ENCODE measurements around the gene GPAT2. TPM values are rescaled to one million over a fixed set of nuclear protein-coding genes. Genes with fewer than 3 reads are reported as not detected.
A peak's percentile ranks its signal among the peaks of the same experiment; 100 is the strongest.
"Not testable (repeated sequence)": the region's sequence is repeated elsewhere in the genome, so short reads cannot be mapped to it uniquely, and the experiment has no call there.

The GPAT2 gene
- total and polyA plus RNA-seq, 11 donors, result 1.7 to 20.2 (median 5.5) TPM

DNA sequence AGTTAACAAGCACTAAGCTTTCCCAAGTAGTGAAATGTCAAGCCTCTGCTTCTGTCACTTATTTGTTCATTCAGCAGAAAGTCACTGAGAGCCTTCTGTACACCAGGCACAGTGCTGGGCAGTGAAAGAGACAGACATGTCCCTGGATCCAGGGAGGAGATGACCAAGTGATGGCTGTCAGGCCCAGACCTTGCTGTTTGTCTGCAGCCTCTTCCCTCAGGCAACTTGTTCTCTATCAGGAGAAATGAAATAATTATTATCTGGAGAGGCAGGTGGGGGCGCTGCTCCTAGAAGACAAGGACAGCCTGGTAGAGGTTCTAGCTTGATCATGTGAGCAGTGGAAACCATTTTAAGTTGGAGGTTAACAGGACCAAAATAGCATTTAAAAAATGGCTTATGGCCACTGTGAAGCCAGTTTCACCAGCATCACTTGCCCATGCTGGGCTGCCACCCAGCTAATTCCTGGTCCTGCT lies 21.9 kb downstream of the GPAT2 start:
- H3K4me3 ChIP-seq; intact Hi-C loops (cut with DNase I); H3K36me3 ChIP-seq; DNase-seq; ATAC-seq; H3K9me3 ChIP-seq; H3K27me3 ChIP-seq: not testable (repeated sequence)
- Histone ChIP-seq H3K4me1 (peaks cover 0 to 23% (median 6%) of the 10 kb centered on the region in 12 donors), H3K27ac (peak overlapping the region in 7 of 12 donors; percentile 13 to 42 (median 31))
- WGBS, 4 donors, result 69 to 88% (median 80%) methylated on average over 1 of the region's 1 CpG

DNA sequence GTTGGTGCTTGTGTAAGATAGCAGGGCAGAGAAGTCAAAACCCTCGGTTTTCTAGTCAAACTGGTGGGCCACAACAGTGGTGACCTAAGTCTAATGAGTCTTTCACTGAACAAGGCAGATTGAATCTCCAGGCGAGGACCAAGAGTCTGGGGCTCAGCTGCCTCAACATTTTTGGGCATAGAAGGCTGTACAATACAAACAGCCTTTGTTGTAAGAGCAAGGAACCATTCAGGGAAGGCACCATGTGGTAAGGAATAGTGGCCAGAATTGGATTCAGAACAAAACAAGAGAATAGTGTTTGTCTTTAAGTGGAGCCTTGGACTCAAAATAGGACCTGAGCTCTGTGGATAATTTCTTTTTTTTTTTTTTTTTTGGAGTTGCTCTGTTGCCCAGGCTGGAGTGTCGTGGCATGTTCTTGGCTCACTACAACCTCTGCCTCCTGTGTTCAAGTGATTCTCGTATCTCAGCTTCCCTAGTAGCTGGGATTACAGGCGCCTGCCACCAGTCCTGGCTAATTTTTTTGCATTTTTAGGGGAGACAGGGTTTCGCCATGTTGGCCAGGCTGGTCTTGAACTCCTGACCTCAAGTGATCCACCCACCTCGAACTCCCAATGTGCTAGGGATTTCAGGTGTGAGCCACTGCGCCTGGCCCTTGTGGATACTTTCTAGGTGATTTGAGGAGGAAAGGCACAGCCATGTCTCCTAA lies 22.5 kb downstream of the GPAT2 start:
- intact Hi-C loops (cut with DNase I); ATAC-seq: not testable (repeated sequence)
- 76 to 80% (median 77%) methylated on average over 8 of the region's 8 CpGs for WGBS, 4 donors

DNA sequence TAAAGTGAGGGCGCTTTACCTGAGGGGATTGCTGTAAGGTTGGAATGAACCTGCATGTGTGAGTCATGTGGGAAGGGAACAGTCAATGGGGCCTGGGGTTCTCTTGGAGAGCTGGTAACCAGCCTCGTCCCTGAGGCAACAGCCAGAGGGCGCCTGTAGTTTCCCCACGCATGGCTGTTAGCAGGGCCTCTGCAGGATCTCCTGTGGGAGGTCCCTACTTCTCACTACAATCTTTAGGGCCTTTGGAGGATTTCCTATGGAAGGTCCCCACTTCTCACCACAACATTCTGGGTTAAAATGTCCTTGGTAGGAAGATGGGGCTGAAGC lies 23.6 kb downstream of the GPAT2 start:
- H3K36me3 ChIP-seq; H3K9me3 ChIP-seq; intact Hi-C loops (cut with DNase I); DNase-seq; H3K27me3 ChIP-seq: not testable (repeated sequence)
- H3K4me1 ChIP-seq, result peaks cover 0 to 23% (median 6%) of the 10 kb centered on the region in 12 donors
- H3K4me3 ChIP-seq, result peak overlapping the region in 5 of 12 donors; percentile 21 to 45 (median 37)
- 20 to 60% (median 43%) methylated on average over 1 to 4 of the region's 4 CpGs for WGBS, 4 donors
- peak overlapping the region in 3 of 12 donors; percentile 40 to 70 (median 60) for H3K27ac ChIP-seq
- TF ChIP-seq, protein P1, sequence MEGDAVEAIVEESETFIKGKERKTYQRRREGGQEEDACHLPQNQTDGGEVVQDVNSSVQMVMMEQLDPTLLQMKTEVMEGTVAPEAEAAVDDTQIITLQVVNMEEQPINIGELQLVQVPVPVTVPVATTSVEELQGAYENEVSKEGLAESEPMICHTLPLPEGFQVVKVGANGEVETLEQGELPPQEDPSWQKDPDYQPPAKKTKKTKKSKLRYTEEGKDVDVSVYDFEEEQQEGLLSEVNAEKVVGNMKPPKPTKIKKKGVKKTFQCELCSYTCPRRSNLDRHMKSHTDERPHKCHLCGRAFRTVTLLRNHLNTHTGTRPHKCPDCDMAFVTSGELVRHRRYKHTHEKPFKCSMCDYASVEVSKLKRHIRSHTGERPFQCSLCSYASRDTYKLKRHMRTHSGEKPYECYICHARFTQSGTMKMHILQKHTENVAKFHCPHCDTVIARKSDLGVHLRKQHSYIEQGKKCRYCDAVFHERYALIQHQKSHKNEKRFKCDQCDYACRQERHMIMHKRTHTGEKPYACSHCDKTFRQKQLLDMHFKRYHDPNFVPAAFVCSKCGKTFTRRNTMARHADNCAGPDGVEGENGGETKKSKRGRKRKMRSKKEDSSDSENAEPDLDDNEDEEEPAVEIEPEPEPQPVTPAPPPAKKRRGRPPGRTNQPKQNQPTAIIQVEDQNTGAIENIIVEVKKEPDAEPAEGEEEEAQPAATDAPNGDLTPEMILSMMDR (IDR thresholded peaks at IDR 0.05), result peak in 6 of 12 donors; percentile 6 to 37 (median 29)
- ATAC-seq, result peak; percentile 30 to 57 (median 38)

More for the DNA sequence above, 22.5 kb downstream of the GPAT2 start:
- H3K36me3 ChIP-seq, H3K4me3 ChIP-seq, DNase-seq, H3K27me3 ChIP-seq, H3K9me3 ChIP-seq: not testable (repeated sequence)
- Histone ChIP-seq H3K4me1 (peaks cover 0 to 23% (median 6%) of the 10 kb centered on the region in 12 donors), H3K27ac (peak overlapping the region in 9 of 12 donors; percentile 13 to 54 (median 33))

DNA sequence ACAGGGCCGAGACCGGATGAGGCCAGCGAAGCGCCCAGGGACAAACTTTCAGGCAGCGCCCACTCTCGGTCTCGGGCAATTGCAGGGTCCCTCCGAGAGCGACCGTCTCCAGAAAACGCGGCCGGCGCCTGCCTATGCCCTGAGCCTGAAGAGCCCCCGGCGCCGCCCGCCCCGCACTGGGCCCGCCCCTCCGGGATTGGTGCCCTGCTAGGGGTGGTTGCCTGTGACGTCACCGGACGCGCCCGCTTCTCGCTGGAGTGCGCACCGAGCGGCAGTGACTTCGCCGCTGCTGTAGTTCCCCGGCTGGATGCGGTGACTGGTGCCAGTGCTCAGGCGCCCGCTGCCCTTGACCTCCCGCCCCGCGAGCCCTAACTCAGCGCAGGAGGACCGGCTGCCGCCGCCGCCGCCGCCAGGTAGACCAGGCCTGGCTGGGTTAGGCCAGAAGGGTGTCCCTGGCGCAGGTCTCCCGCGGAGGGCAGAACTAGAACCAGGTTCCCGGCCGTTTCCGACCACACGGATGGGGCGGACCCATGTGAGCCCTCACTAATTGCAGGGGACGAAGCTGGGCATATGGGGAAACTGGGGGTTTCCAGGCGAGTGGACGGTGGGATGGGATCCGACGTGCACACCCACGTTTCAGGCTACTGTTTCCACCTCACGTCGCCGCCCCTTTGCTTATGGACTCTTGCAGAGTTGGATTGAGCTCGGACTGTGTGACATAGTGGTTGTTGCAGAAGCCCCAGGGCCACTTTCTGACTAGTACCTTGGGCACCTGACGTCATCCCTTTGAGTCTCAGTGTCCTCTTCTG lies 24.2 kb downstream of the GPAT2 start:
- Histone ChIP-seq H3K4me3 (peak overlapping the region; percentile 42 to 81 (median 61)), H3K4me1 (peaks cover 0 to 23% (median 6%) of the 10 kb centered on the region in 12 donors), H3K27ac (peak overlapping the region; percentile 66 to 89 (median 83))
- H3K9me3 ChIP-seq; H3K36me3 ChIP-seq; intact Hi-C loops (cut with DNase I); H3K27me3 ChIP-seq: not testable (repeated sequence)
- TF ChIP-seq POLR2A (IDR thresholded peaks at IDR 0.05), result peak in 1 of 2 donors; percentile 67
- DNase-seq, result peak; percentile 95 to 99 (median 97)
- 0% methylated on average over 2 to 34 of the region's 65 CpGs; no CpG with 5 or more reads in 1 of the 4 donors for WGBS, 4 donors
- ATAC-seq, result peak; percentile 97 to 99 (median 99)

DNA sequence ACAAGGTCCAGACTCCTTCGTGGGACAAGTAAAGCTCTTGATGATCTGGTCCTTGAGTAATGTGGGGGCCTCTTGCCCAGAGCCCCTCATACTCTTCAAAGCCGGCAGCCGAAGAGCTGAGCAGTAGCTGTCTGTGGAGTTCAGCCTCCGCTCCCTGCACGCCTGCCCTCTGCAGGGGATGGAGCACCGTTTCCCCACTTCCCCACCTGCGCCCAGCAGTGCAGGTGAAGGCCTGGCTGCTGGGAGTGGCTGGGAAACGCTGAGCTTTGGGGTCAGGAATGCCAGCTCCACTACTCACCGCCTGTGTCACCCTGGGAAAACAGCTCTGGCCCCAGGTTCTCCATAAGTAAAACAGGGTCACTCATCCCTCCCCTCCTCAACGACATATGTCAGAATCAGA lies 24.9 kb downstream of the GPAT2 start:
- H3K27me3 ChIP-seq, H3K36me3 ChIP-seq, DNase-seq, H3K9me3 ChIP-seq: not testable (repeated sequence)
- TF ChIP-seq, protein P1 (IDR thresholded peaks at IDR 0.05), result peak in 1 of 12 donors; percentile 3
- peak overlapping the region; percentile 42 to 81 (median 61) for H3K4me3 ChIP-seq
- H3K4me1 ChIP-seq, result peaks cover 0 to 23% (median 6%) of the 10 kb centered on the region in 12 donors
- peak in 3 of 4 donors; percentile 5 to 36 (median 7) for ATAC-seq
- peak overlapping the region; percentile 66 to 89 (median 83) for H3K27ac ChIP-seq
- intact Hi-C loops (cut with DNase I), result loop anchor here in 1 of 10 donors (10.0 kb wide), 1 partner anchor 105 kb away; the partner anchor contains the start of gene ADRA2B
- WGBS, 4 donors, result 13 to 21% (median 15%) methylated on average over 5 to 10 of the region's 10 CpGs

DNA sequence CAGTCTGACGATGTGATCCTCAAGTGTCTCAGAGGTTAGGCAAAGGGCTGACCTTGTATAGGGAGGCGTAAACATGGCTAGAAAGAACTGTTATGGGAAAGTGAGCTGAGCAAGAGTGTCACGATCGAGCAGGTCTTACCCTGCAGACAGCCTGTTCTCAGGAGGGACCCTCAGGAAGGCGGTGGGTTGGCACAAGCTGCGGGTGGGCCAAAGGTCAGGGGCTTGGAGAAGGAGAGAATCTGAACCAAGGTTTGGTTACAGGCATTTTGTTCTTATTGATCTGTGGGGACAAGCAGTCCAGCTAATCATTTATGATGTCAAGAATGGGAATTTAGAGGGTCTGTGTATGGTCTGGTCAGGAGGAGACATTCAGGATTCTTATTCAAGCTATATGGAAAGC lies 26.7 kb downstream of the GPAT2 start:
- H3K27ac ChIP-seq, DNase-seq, H3K4me3 ChIP-seq, ATAC-seq, H3K9me3 ChIP-seq, H3K36me3 ChIP-seq: not testable (repeated sequence)
- 82 to 87% (median 85%) methylated on average over 6 of the region's 6 CpGs for WGBS, 4 donors
- Histone ChIP-seq H3K4me1 (peaks cover 0 to 23% (median 6%) of the 10 kb centered on the region in 12 donors), H3K27me3 (peaks cover 0 to 11% (median 0%) of the 10 kb centered on the region in 9 donors)
- intact Hi-C loops (cut with DNase I), result loop anchor here in 1 of 10 donors (10.0 kb wide), 1 partner anchor 107 kb away; the partner anchor contains the start of gene ADRA2B

DNA sequence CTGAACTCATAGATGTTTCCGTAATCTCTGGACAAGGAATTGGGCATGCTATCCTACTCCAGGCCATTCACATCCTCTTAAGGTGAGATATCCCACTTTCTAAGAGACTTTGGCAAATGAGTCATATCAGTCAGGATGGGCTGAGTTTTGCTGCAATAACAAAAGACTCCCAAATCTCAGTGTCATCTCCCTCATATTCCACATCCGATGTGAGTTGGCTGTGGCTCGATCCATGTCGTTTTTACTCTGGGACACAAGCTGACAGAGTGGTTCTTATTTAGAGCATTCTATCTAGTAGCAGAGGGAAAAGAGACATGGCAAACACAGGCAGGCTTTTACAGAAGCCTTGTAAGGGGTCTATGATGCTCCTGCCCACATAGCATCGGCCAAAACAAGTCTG lies 28.5 kb downstream of the GPAT2 start:
- not testable (repeated sequence) for H3K4me3 ChIP-seq, H3K9me3 ChIP-seq, H3K27ac ChIP-seq, H3K36me3 ChIP-seq, ATAC-seq, DNase-seq
- intact Hi-C loops (cut with DNase I), result loop anchor here in 1 of 10 donors (10.0 kb wide), 1 partner anchor 109 kb away; the partner anchor contains the start of gene ADRA2B
- WGBS, 4 donors, result 83 to 89% (median 86%) methylated on average over 5 of the region's 5 CpGs
- peaks cover 0 to 14% (median 0%) of the 10 kb centered on the region in 9 donors for H3K27me3 ChIP-seq
- peaks cover 0 to 10% (median 6%) of the 10 kb centered on the region in 12 donors for H3K4me1 ChIP-seq

Measured in heart left ventricle (tissue), 16 donors.